ENCODE measurements around the gene WNT8A. TPM values are rescaled to one million over a fixed set of nuclear protein-coding genes. Genes with fewer than 3 reads are reported as not detected.

The WNT8A gene
- total and polyA plus RNA-seq, 7 donors: not detected

- DNase-seq: no peak
- Histone ChIP-seq H3K27me3 (no peaks in the 10 kb centered on the region), H3K4me1 (no peaks in the 10 kb centered on the region), H3K27ac (no peak overlapping the region), H3K4me3 (no peak overlapping the region), H3K9me3 (no peaks in the 10 kb centered on the region), H3K36me3 (no peaks in the 10 kb centered on the region)
- intact Hi-C loops (cut with DNase I): no loop called here
- WGBS, 2 donors: 34 to 50% methylated on average over 3 of the region's 3 CpGs
- TF ChIP-seq EP300 (IDR thresholded peaks at IDR 0.05) (no peak), CTCF (IDR thresholded peaks at IDR 0.05) (no peak), POLR2A (IDR thresholded peaks at IDR 0.05) (no peak), POLR2AphosphoS5 (IDR thresholded peaks at IDR 0.05) (no peak)
Measured at GRCh38 chr5:138054206-138054605, 29.6 kb upstream of the WNT8A start.

GRCh38 chr5:138054847-138055558 is 28.8 kb upstream of the WNT8A start:
- no peak overlapping the region for H3K27ac ChIP-seq
- intact Hi-C loops (cut with DNase I): no loop called here
- no peaks in the 10 kb centered on the region for H3K4me1 ChIP-seq
- H3K4me3 ChIP-seq: no peak overlapping the region
- WGBS, 2 donors: 57 to 71% methylated on average over 13 of the region's 13 CpGs
- H3K27me3 ChIP-seq: no peaks in the 10 kb centered on the region
- DNase-seq: no peak
- no peaks in the 10 kb centered on the region for H3K9me3 ChIP-seq
- TF ChIP-seq CTCF (IDR thresholded peaks at IDR 0.05) (no peak), POLR2A (IDR thresholded peaks at IDR 0.05) (no peak), EP300 (IDR thresholded peaks at IDR 0.05) (no peak), POLR2AphosphoS5 (IDR thresholded peaks at IDR 0.05) (no peak)
- H3K36me3 ChIP-seq: no peaks in the 10 kb centered on the region

GRCh38 chr5:138064526-138064925 is 19.3 kb upstream of the WNT8A start:
- Histone ChIP-seq H3K36me3 (no peaks in the 10 kb centered on the region), H3K27me3 (no peaks in the 10 kb centered on the region), H3K4me3 (no peak overlapping the region), H3K4me1 (no peaks in the 10 kb centered on the region), H3K27ac (no peak overlapping the region), H3K9me3 (no peaks in the 10 kb centered on the region)
- no peak for DNase-seq
- intact Hi-C loops (cut with DNase I): no loop called here
- TF ChIP-seq POLR2A (IDR thresholded peaks at IDR 0.05): no peak
- TF ChIP-seq CTCF (IDR thresholded peaks at IDR 0.05): no peak
- no peak for TF ChIP-seq POLR2AphosphoS5 (IDR thresholded peaks at IDR 0.05)
- no peak for TF ChIP-seq EP300 (IDR thresholded peaks at IDR 0.05)

- no peak for TF ChIP-seq POLR2A (IDR thresholded peaks at IDR 0.05)
- TF ChIP-seq EP300 (IDR thresholded peaks at IDR 0.05): no peak
- no peak for TF ChIP-seq POLR2AphosphoS5 (IDR thresholded peaks at IDR 0.05)
- no peak for TF ChIP-seq CTCF (IDR thresholded peaks at IDR 0.05)
- Histone ChIP-seq H3K27me3 (no peaks in the 10 kb centered on the region), H3K4me1 (no peaks in the 10 kb centered on the region), H3K4me3 (no peak overlapping the region), H3K36me3 (no peaks in the 10 kb centered on the region), H3K27ac (no peak overlapping the region), H3K9me3 (no peaks in the 10 kb centered on the region)
- 82 to 85% methylated on average over 5 of the region's 5 CpGs for WGBS, 2 donors
- DNase-seq: no peak
- intact Hi-C loops (cut with DNase I): no loop called here
Measured at GRCh38 chr5:138065102-138065501, 18.7 kb upstream of the WNT8A start.

GRCh38 chr5:138067945-138068344 is 15.9 kb upstream of the WNT8A start:
- Histone ChIP-seq H3K4me1 (no peaks in the 10 kb centered on the region), H3K4me3 (no peak overlapping the region), H3K27ac (no peak overlapping the region), H3K9me3 (no peaks in the 10 kb centered on the region), H3K36me3 (no peaks in the 10 kb centered on the region), H3K27me3 (no peaks in the 10 kb centered on the region)
- 90 to 93% methylated on average over 8 of the region's 8 CpGs for WGBS, 2 donors
- DNase-seq: no peak
- TF ChIP-seq CTCF (IDR thresholded peaks at IDR 0.05) (no peak), POLR2A (IDR thresholded peaks at IDR 0.05) (no peak), EP300 (IDR thresholded peaks at IDR 0.05) (no peak), POLR2AphosphoS5 (IDR thresholded peaks at IDR 0.05) (no peak)
- intact Hi-C loops (cut with DNase I): loop anchor here (1.0 kb wide), 1 partner anchor 32 kb away; no protein-coding TSS in a partner anchor
